Activated gamma-delta T cell (primary cell): Measurements from ENCODE around the gene ZRSR2.
A peak's percentile ranks its signal among the peaks of the same experiment; 100 is the strongest.

Source experiments
- DNase-seq: peaks from one replicate; lab custom pipeline; 2025; lab: John Stamatoyannopoulos, UW

The ZRSR2 gene

GRCh38 chrX:15853586-15854079 lies 63.3 kb downstream of the ZRSR2 start:
- DNase-seq, result no peak

GRCh38 chrX:15854080-15854655 lies 63.9 kb downstream of the ZRSR2 start:
- DNase-seq, result peak; percentile 54

- DNase-seq, result peak; percentile 98
Observed at GRCh38 chrX:15854712-15855567, 64.7 kb downstream of the ZRSR2 start, which contains the start of gene AP1S2. Gene AP1S2, minus strand, starts transcription at chrX:15854813. Its CDS starts 2,289 bp downstream, at chrX:15852524.

- DNase-seq, result no peak
Observed at GRCh38 chrX:15855568-15856221, 65.4 kb downstream of the ZRSR2 start.

- DNase-seq, result no peak
Observed at GRCh38 chrX:15856222-15856587, 65.9 kb downstream of the ZRSR2 start.

- no peak for DNase-seq
Observed at GRCh38 chrX:15856636-15857035, 66.4 kb downstream of the ZRSR2 start.

- no peak for DNase-seq
Observed at GRCh38 chrX:15858051-15858450, 67.8 kb downstream of the ZRSR2 start.

GRCh38 chrX:15860921-15861320 lies 70.6 kb downstream of the ZRSR2 start:
- no peak for DNase-seq

GRCh38 chrX:15864023-15864422 lies 73.7 kb downstream of the ZRSR2 start:
- DNase-seq, result no peak

GRCh38 chrX:15864629-15865028 lies 74.3 kb downstream of the ZRSR2 start:
- DNase-seq, result no peak

- DNase-seq, result no peak
Observed at GRCh38 chrX:15866147-15866546, 75.9 kb downstream of the ZRSR2 start.

- no peak for DNase-seq
Observed at GRCh38 chrX:15869695-15870094, 79.4 kb downstream of the ZRSR2 start.

GRCh38 chrX:15870310-15870709 lies 80.0 kb downstream of the ZRSR2 start:
- DNase-seq, result no peak
